Esophagus (tissue), 2 donors: ENCODE measurements around the gene CLCN1. TPM values are rescaled to one million over a fixed set of nuclear protein-coding genes. Genes with fewer than 3 reads are reported as not detected.

Source experiments
- H3K27ac ChIP-seq, 2 donors: one replicate each; pipeline ENCODE4 v1.5.1; 2013; ENCODE audit warnings: low read depth in 2 of 2, mild to moderate bottlenecking in 2 of 2, inconsistent platforms in 1 of 2, low read length in 1 of 2, moderate library complexity in 1 of 2
- H3K27me3 ChIP-seq, 2 donors: one replicate each; pipeline ENCODE4 v1.6.1; 2013; ENCODE audit warnings: low read length in 2 of 2, control low read depth in 1 of 2, mild to moderate bottlenecking in 1 of 2; ENCODE audit not compliant: insufficient read depth in 2 of 2, control insufficient read depth in 1 of 2
- H3K36me3 ChIP-seq, 2 donors: one replicate each; pipeline ENCODE4 v1.6.1; 2013; ENCODE audit warnings: low read length in 1 of 2; ENCODE audit not compliant: control insufficient read depth in 2 of 2, insufficient read depth in 2 of 2
- H3K4me1 ChIP-seq, 2 donors: one replicate each; pipeline ENCODE4 v1.6.1; 2013; ENCODE audit warnings: low read length in 1 of 2; ENCODE audit not compliant: control insufficient read depth in 2 of 2, insufficient read depth in 2 of 2
- H3K4me3 ChIP-seq, 2 donors: one replicate each; pipeline ENCODE4 v1.5.1; 2013; ENCODE audit warnings: low read length in 2 of 2, mild to moderate bottlenecking in 2 of 2, low read depth in 1 of 2, moderate library complexity in 1 of 2
- H3K9me3 ChIP-seq, 2 donors: one replicate each; pipeline ENCODE4 v1.6.1; 2013; ENCODE audit warnings: mild to moderate bottlenecking in 2 of 2, low read depth in 1 of 2, low read length in 1 of 2, moderate library complexity in 1 of 2; ENCODE audit not compliant: control insufficient read depth in 2 of 2, insufficient read depth in 1 of 2
- WGBS, 2 donors: extraction: QIAGEN DNeasy Blood & Tissue Kit; methylation state at CpG; one replicate each; pipeline ENCODE4 v1.1.7; 2013; 5-methylcytosine and 5-hydroxymethylcytosine counted together
- polyA plus RNA-seq, 2 donors: library from polyadenylated mRNA; stranded (reverse); fragments of 200-250 nt; gene quantifications; one replicate each; pipeline ENCODE4 v1.2.3, GENCODE V29; 2013
- donor health status: healthy with polysubstance abuse.
- donor health status: Bipolar disorder and iron deficiency.

CLCN1 gene
- polyA plus RNA-seq, 2 donors = 0.31 to 0.44 TPM

- no peak overlapping the region for H3K27ac ChIP-seq
- H3K27me3 ChIP-seq = peaks cover 0 to 7% of the 10 kb centered on the region in 2 donors
- H3K4me1 ChIP-seq = peaks cover 3 to 4% of the 10 kb centered on the region in 2 donors
- no peak overlapping the region for H3K4me3 ChIP-seq
- 79 to 83% methylated on average over 4 of the region's 4 CpGs for WGBS, 2 donors
- H3K36me3 ChIP-seq = no peaks in the 10 kb centered on the region
- H3K9me3 ChIP-seq = no peaks in the 10 kb centered on the region
These were observed 52.1 kb downstream of the CLCN1 start for GRCh38 chr7:143367972-143368371.

GRCh38 chr7:143368387-143368786 lies 52.5 kb downstream of the CLCN1 start:
- peaks cover 3 to 4% of the 10 kb centered on the region in 2 donors for H3K4me1 ChIP-seq
- 97 to 100% methylated on average over 1 of the region's 1 CpG for WGBS, 2 donors
- H3K27me3 ChIP-seq = peaks cover 0 to 5% of the 10 kb centered on the region in 2 donors
- H3K27ac ChIP-seq = no peak overlapping the region
- H3K9me3 ChIP-seq = no peaks in the 10 kb centered on the region
- H3K4me3 ChIP-seq = no peak overlapping the region
- H3K36me3 ChIP-seq = no peaks in the 10 kb centered on the region

- H3K27ac ChIP-seq = no peak overlapping the region
- H3K9me3 ChIP-seq = no peaks in the 10 kb centered on the region
- no peaks in the 10 kb centered on the region for H3K36me3 ChIP-seq
- H3K4me3 ChIP-seq = no peak overlapping the region
- peaks cover 3 to 4% of the 10 kb centered on the region in 2 donors for H3K4me1 ChIP-seq
- 72 to 89% methylated on average over 12 of the region's 12 CpGs for WGBS, 2 donors
- H3K27me3 ChIP-seq = no peaks in the 10 kb centered on the region
These were observed 54.1 kb downstream of the CLCN1 start for GRCh38 chr7:143369678-143370651.

GRCh38 chr7:143372070-143372469 lies 56.2 kb downstream of the CLCN1 start:
- no peak overlapping the region for H3K4me3 ChIP-seq
- no peaks in the 10 kb centered on the region for H3K9me3 ChIP-seq
- WGBS, 2 donors = 31 to 37% methylated on average over 4 of the region's 4 CpGs
- no peaks in the 10 kb centered on the region for H3K36me3 ChIP-seq
- peak overlapping the region in 1 of 2 donors; percentile 72 for H3K27ac ChIP-seq
- peaks cover 3 to 7% of the 10 kb centered on the region in 2 donors for H3K4me1 ChIP-seq
- no peaks in the 10 kb centered on the region for H3K27me3 ChIP-seq

- Histone ChIP-seq H3K9me3 (no peaks in the 10 kb centered on the region), H3K27ac (no peak overlapping the region)
- WGBS, 2 donors = 91 to 97% methylated on average over 4 of the region's 4 CpGs
These were observed 57.4 kb downstream of the CLCN1 start for GRCh38 chr7:143373255-143373794.

GRCh38 chr7:143374561-143374960 lies 58.6 kb downstream of the CLCN1 start:
- peaks cover 3% of the 10 kb centered on the region in 2 donors for H3K4me1 ChIP-seq
- H3K4me3 ChIP-seq = no peak overlapping the region
- WGBS, 2 donors = 86 to 89% methylated on average over 5 of the region's 5 CpGs
- H3K36me3 ChIP-seq = no peaks in the 10 kb centered on the region
- no peaks in the 10 kb centered on the region for H3K27me3 ChIP-seq
- no peak overlapping the region for H3K27ac ChIP-seq
- H3K9me3 ChIP-seq = no peaks in the 10 kb centered on the region

More at GRCh38 chr7:143373255-143373794, 57.4 kb downstream of the CLCN1 start:
- Histone ChIP-seq H3K27me3 (no peaks in the 10 kb centered on the region), H3K36me3 (no peaks in the 10 kb centered on the region), H3K4me1 (peaks cover 3% of the 10 kb centered on the region in 2 donors), H3K4me3 (no peak overlapping the region)

- Histone ChIP-seq H3K27me3 (no peaks in the 10 kb centered on the region), H3K36me3 (no peaks in the 10 kb centered on the region), H3K4me1 (peaks cover 3% of the 10 kb centered on the region in 2 donors), H3K9me3 (no peaks in the 10 kb centered on the region), H3K4me3 (no peak overlapping the region), H3K27ac (peak overlapping the region; percentile 26 to 63)
- 68 to 73% methylated on average over 7 of the region's 7 CpGs for WGBS, 2 donors
These were observed 59.6 kb downstream of the CLCN1 start for GRCh38 chr7:143375298-143376034.

GRCh38 chr7:143376396-143376795 lies 60.5 kb downstream of the CLCN1 start:
- WGBS, 2 donors = 70 to 80% methylated on average over 5 of the region's 5 CpGs
- Histone ChIP-seq H3K4me3 (no peak overlapping the region), H3K27ac (no peak overlapping the region), H3K9me3 (no peaks in the 10 kb centered on the region), H3K27me3 (no peaks in the 10 kb centered on the region), H3K4me1 (peaks cover 3% of the 10 kb centered on the region in 2 donors), H3K36me3 (no peaks in the 10 kb centered on the region)

- H3K27ac ChIP-seq = peak overlapping the region; percentile 98 to 99
- H3K9me3 ChIP-seq = no peaks in the 10 kb centered on the region
- peaks cover 13 to 18% of the 10 kb centered on the region in 2 donors for H3K4me1 ChIP-seq
- H3K4me3 ChIP-seq = peak overlapping the region; percentile 79 to 89
- peaks cover 0 to 3% of the 10 kb centered on the region in 2 donors for H3K36me3 ChIP-seq
- WGBS, 2 donors = 15 to 20% methylated on average over 15 of the region's 15 CpGs
- H3K27me3 ChIP-seq = no peaks in the 10 kb centered on the region
These were observed 63.8 kb downstream of the CLCN1 start for GRCh38 chr7:143379611-143380259.
